DOHH2 (cell line): ENCODE data around the gene CYTL1.

Experiments used
- H3F3A ChIP-seq: fragments of 200-600 bp; sonication (generic), shearing (Covaris generic); 2 replicates; pipeline ENCODE4 v1.6.0; 2016; ENCODE audit warnings: antibody characterized with exemption, mild to moderate bottlenecking; ENCODE audit not compliant: control insufficient read depth, insufficient read depth
- H3K27ac ChIP-seq: fragments of 200-600 bp; sonication (generic); 2 replicates; pipeline ENCODE4 v1.5.1; 2014; ENCODE audit warnings: low read depth, mild to moderate bottlenecking, low read length, moderate library complexity
- H3K27me3 ChIP-seq: fragments of 200-600 bp; sonication (generic); 2 replicates; pipeline ENCODE4 v1.6.1; 2014; ENCODE audit warnings: mild to moderate bottlenecking, low read length, mixed read lengths; ENCODE audit not compliant: control insufficient read depth
- H3K36me3 ChIP-seq: fragments of 200-600 bp; sonication (generic); 2 replicates; pipeline ENCODE4 v1.6.1; 2014; ENCODE audit warnings: mild to moderate bottlenecking, low read length, moderate library complexity, mixed read lengths; ENCODE audit not compliant: control insufficient read depth
- H3K4me1 ChIP-seq: fragments of 200-600 bp; sonication (generic); 2 replicates; pipeline ENCODE4 v1.6.1; 2014; ENCODE audit warnings: mild to moderate bottlenecking, low read length, mixed read lengths; ENCODE audit not compliant: control insufficient read depth
- H3K4me2 ChIP-seq: fragments of 200-600 bp; sonication (generic); 2 replicates; pipeline ENCODE4 v1.6.0; 2014; ENCODE audit warnings: mild to moderate bottlenecking, low read length, moderate library complexity
- H3K4me3 ChIP-seq: fragments of 200-600 bp; sonication (generic); 2 replicates; pipeline ENCODE4 v1.5.1; 2014; ENCODE audit warnings: mild to moderate bottlenecking, low read length, mixed read lengths
- H3K79me2 ChIP-seq: fragments of 200-600 bp; sonication (generic); 2 replicates; pipeline ENCODE4 v1.6.1; 2014; ENCODE audit warnings: mild to moderate bottlenecking, low read length, mixed read lengths; ENCODE audit not compliant: control insufficient read depth
- H3K9me2 ChIP-seq: fragments of 200-600 bp; sonication (generic); replicated peaks from 2 replicates; pipeline ENCODE4 v1.6.1; 2014; ENCODE audit warnings: mild to moderate bottlenecking, low read length, mixed read lengths; ENCODE audit not compliant: control insufficient read depth
- H3K9me3 ChIP-seq: fragments of 200-600 bp; sonication (generic); 2 replicates; pipeline ENCODE4 v1.6.1; 2014; ENCODE audit warnings: antibody characterized with exemption, low read length, mixed read lengths; ENCODE audit not compliant: control insufficient read depth, insufficient read depth
- H4K20me1 ChIP-seq: fragments of 200-600 bp; sonication (generic); 2 replicates; pipeline ENCODE4 v1.6.0; 2014; ENCODE audit warnings: low read depth, mild to moderate bottlenecking, antibody characterized with exemption, low read length, moderate library complexity; ENCODE audit not compliant: control insufficient read depth, insufficient read depth
- EZH2phosphoT487 ChIP-seq: fragments of 200-600 bp; sonication (generic); IDR thresholded peaks from 2 replicates; pipeline ENCODE4 v1.6.1; 2017; ENCODE audit warnings: borderline replicate concordance, mild to moderate bottlenecking, antibody characterized with exemption, low read length, moderate library complexity, mixed read lengths
- TF ChIP-seq, protein P1 (sequence below): fragments of 200-600 bp; sonication (generic); IDR thresholded peaks from one replicate; pipeline ENCODE4 v1.5.1; 2014; ENCODE audit warnings: antibody characterized with exemption, mild to moderate bottlenecking, low read depth, low read length; ENCODE audit not compliant: poor library complexity, severe bottlenecking

The CYTL1 gene

DNA sequence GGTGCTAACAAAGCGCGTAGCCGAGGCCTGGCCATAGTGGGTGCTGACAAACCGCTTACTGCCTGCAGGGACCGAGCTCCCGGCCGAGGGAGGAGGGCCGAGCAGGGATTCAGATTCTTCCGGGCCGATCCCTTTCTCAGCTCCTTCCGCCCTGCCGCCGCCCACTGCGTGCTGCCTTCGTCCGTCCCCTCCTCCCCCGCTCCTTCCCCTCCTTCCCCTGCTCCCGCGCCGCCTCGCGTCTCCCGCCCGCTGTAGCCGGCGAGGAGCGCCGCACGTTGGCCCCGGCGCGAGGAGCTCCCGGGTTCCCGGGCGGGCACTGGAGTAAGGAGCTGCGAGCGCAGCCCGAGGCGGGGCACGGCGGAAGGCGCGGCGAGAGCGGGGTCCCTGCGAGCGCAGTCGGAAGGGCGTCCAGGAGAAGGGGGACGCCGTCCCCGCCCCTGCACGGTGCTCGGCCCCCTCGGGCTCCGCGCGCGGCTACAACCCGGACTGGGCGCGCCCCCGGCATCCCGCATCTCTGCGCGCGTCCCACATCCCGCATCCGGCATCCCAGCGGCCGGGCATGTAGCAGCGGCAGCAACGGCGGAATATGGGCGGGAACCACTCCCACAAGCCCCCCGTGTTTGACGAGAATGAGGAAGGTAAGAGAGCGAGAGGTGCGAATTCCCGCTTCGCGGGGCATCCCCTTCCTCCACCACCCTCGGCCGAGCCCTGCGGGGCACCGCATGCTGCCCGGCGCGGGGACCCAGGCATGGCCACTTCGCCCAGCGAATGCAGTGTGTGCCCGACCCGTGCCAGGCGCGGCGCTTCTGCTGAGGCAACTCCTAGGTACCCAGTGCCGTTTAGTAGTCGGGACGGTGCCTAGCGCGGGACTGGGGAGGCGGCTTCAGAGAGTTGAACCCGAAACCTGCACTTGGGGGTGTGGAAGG lies 32.3 kb upstream of the CYTL1 start, which contains the start of gene STK32B:
Gene STK32B, plus strand, starts transcription at position 203 of the 926 bp plus-strand sequence.
- Histone ChIP-seq H3K4me3 (no peak within 1 kb of the TSS), H3K4me1 (no peaks in the 10 kb centered on the region), H3K9me3 (no peaks in the 10 kb centered on the region), H3K4me2 (no peak within 1 kb of the TSS), H3K27ac (no peak within 1 kb of the TSS), H3K79me2 (no peaks in the 10 kb centered on the region), H3F3A (no peaks in the 10 kb centered on the region), H3K9me2 (no peaks in the 10 kb centered on the region), H3K27me3 (no peaks in the 10 kb centered on the region), H3K36me3 (no peaks in the 10 kb centered on the region), H4K20me1 (no peaks in the 10 kb centered on the region)
- no peak for TF ChIP-seq EZH2phosphoT487
- TF ChIP-seq, protein P1, sequence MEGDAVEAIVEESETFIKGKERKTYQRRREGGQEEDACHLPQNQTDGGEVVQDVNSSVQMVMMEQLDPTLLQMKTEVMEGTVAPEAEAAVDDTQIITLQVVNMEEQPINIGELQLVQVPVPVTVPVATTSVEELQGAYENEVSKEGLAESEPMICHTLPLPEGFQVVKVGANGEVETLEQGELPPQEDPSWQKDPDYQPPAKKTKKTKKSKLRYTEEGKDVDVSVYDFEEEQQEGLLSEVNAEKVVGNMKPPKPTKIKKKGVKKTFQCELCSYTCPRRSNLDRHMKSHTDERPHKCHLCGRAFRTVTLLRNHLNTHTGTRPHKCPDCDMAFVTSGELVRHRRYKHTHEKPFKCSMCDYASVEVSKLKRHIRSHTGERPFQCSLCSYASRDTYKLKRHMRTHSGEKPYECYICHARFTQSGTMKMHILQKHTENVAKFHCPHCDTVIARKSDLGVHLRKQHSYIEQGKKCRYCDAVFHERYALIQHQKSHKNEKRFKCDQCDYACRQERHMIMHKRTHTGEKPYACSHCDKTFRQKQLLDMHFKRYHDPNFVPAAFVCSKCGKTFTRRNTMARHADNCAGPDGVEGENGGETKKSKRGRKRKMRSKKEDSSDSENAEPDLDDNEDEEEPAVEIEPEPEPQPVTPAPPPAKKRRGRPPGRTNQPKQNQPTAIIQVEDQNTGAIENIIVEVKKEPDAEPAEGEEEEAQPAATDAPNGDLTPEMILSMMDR: no peak

DNA sequence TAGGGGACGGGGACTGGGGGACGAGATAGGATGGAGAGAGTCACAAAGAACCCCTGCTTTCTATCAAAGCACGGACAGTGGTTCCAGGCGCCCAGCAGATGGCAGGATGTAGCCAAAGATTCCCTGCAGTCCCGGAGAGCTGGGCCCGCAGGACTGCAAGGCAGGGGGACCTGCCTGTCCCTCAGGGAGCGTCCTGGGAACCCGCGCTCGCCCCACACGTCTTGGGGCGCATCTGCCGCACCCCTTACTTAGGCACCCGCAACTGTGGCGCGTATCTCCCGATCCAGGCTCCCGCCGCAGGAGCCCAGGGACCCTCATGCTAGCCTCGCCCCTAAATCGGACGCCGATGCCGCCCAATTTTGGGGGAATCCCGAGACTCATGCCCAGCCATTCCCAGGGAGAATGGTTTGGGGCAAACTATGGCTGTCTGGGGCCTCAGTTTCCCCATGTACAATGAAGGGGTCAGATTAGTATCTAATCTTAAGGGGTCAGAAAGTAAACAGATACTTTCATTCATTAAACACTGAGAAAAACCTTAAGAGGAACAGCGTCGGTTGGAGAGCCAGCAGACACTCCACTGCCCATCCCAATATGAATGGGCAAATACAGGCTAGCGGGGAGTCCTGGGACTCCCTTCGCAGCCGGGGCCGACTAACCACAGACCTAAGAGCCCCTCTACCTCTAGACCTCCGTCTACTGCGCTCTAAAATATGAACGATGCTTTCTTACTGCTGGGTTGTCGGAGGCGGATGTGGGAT lies 31.4 kb upstream of the CYTL1 start:
- Histone ChIP-seq H3K36me3 (no peaks in the 10 kb centered on the region), H3K4me3 (no peak overlapping the region), H3K27ac (no peak overlapping the region), H3K9me3 (no peaks in the 10 kb centered on the region), H3K4me1 (no peaks in the 10 kb centered on the region), H3F3A (no peaks in the 10 kb centered on the region), H3K27me3 (no peaks in the 10 kb centered on the region), H3K4me2 (no peak overlapping the region), H3K9me2 (no peaks in the 10 kb centered on the region), H4K20me1 (no peaks in the 10 kb centered on the region), H3K79me2 (no peaks in the 10 kb centered on the region)
- no peak for TF ChIP-seq EZH2phosphoT487
- TF ChIP-seq, protein P1: peak; percentile 45

DNA sequence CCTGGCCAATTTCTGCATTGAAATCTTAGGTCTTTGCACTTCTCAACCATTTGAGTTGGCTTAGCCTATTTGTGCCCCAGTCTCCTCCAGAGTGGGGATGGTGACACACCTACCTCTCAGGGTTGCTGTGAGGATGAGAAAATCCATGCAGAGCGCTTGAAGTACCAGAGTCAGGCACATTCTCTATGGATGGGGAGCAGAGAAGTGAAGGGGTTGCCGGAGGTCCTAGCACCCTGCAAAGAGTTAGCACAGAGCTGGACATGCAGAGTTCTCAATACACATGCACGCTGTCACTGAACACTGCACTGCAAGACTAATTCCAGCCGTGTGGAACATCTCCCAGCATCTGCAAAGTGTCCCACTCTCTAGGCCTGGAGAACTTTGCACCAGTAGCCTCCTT lies 29.5 kb upstream of the CYTL1 start:
- Histone ChIP-seq H3K27ac (no peak overlapping the region), H3K4me3 (no peak overlapping the region), H3K27me3 (no peaks in the 10 kb centered on the region), H3K79me2 (no peaks in the 10 kb centered on the region), H3K9me3 (no peaks in the 10 kb centered on the region), H3K4me1 (peaks cover 8% of the 10 kb centered on the region), H4K20me1 (no peaks in the 10 kb centered on the region), H3K36me3 (no peaks in the 10 kb centered on the region), H3K4me2 (no peak overlapping the region), H3F3A (no peaks in the 10 kb centered on the region), H3K9me2 (no peaks in the 10 kb centered on the region)
- TF ChIP-seq, protein P1: no peak
- no peak for TF ChIP-seq EZH2phosphoT487
